Stimulated activated CD4-positive, alpha-beta T cell treated with anti-CD3 and anti-CD28 coated beads, TNF-alpha, amount 100 ng/mL, for 24 hours (primary cell): Measurements from ENCODE around the gene PRDM16.
"Not testable (repeated sequence)": the region's sequence is repeated elsewhere in the genome, so short reads cannot be mapped to it uniquely, and the experiment has no call there.

ENCODE experiments used
- DNase-seq, 3 experiments: peaks; one replicate each; pipeline ENCODE4 v3.0.0-alpha.2; 2020; ENCODE audit warnings: low read depth in 3 of 3

The PRDM16 gene

GRCh38 chr1:3226701-3227350 is 157.8 kb downstream of the PRDM16 start:
- no peak for DNase-seq

- no peak for DNase-seq
Measured at GRCh38 chr1:3227351-3227704, 158.3 kb downstream of the PRDM16 start.

- no peak for DNase-seq
Measured at GRCh38 chr1:3227893-3228292, 158.9 kb downstream of the PRDM16 start.

DNA sequence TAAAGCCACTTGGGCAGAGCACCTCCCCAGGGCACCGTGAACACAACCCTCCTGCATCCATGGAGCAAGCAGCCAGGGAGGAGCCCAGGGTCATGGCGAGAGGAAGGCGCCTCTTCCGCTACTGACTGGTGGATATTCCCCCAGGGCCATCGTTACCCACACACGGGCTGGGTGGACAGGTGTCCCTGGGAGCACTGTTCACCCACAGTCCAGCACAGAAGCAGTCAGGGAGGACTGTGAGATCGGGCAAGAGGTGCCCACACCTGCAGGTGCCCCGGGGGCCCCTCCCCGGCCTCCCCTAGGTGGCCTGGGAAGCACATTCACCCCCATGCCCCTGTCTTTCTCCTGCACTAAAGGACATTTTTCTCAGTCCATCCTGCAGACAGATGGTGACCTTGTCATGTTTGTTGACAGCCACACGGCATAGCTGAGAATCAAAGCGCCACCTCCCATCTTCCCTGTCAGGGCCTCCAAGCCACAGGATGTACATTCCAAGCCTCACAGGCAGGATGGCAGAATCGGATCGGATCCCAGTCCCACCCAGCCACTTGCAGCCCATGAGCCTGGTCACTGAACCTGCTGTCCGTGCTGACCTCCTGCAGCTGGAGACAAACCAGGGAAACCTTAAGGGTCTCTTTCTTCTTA is 160.2 kb downstream of the PRDM16 start:
- DNase-seq, result no peak

GRCh38 chr1:3230553-3230952 is 161.6 kb downstream of the PRDM16 start:
- no peak for DNase-seq

GRCh38 chr1:3231245-3231644 is 162.2 kb downstream of the PRDM16 start:
- no peak for DNase-seq

GRCh38 chr1:3231826-3232225 is 162.8 kb downstream of the PRDM16 start:
- DNase-seq, result no peak

DNA sequence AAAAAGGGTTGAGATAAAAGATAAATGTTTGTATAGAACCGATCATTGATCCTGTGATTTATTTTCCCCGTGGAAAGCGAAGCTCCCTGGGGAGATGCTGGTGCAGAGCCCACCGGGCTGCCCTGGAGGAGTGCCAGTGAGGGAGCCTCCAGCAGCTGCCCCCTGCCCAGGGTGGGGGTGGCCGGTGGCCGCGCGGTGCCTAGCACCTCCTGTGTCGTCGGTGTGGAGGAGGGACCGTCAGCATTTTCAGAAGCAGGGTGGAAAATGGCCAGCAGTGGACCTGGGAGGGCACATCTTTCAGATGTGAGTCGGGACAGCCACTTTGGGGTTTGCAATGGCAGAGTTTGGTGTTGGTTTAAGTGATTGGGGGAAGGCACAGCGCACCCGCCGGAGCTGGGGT is 164.0 kb downstream of the PRDM16 start:
- DNase-seq, result no peak

- no peak for DNase-seq
Measured at GRCh38 chr1:3233551-3233950, 164.5 kb downstream of the PRDM16 start.

GRCh38 chr1:3234281-3234680 is 165.3 kb downstream of the PRDM16 start:
- no peak for DNase-seq

DNA sequence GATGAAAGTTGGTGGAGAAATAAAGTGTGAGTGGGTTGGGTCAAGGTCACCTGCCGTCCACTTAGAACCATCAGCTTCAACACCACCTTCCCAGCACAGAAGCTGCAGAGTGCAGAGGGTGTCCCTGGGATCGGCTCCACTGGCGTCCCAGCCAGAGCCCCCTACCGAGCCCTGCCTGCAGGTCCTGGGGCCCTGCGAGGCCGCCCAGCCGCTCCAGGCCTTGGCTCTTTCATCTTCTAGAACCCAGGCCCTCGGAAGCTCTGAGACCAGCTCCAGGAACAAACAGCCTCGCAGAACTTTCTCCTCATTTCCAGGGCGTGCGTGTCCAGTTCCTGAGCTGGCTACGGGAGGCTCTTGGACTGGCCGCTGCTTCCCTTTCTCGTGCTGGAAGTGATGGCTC is 166.0 kb downstream of the PRDM16 start:
- no peak for DNase-seq

DNA sequence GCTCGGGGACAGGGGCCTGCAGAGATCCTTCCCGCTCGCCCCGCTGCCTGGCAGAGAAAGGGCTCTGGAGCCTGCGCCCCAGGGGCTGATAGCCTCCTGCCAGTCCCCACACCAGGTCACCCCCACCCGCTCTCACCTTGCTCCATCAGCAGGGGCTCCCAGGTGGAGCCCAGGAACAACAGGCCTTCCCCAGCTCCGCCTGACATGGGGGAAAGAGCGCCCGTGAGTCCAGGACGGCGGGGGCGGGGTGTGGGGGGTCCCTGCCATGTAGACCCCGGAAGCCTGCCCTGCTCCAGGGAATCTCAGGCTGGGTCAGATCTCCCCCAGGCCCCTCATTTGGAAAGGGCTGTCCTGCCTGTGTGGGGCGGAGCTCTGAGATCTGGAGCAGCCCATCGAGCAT is 166.5 kb downstream of the PRDM16 start:
- no peak for DNase-seq

DNA sequence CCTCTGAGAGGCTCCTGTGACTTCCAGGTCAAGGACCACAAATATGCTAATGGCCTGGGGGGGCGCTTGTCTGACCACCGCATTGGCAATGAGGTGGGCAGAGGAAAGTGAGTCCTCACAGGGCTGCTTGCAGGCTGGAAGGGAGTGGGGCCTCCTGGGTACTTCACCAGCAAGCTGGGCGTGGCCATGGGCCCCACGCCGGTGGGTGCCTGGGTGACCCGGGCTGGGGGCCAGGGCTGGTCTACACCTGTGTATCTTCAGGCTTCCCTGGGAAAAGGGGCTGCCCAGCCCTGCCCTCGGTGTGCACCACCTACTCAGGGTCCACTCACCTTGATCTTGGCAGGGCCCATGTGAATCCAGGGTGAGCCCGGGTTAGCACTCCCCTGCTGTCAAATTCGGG is 167.4 kb downstream of the PRDM16 start:
- DNase-seq, result no peak

DNA sequence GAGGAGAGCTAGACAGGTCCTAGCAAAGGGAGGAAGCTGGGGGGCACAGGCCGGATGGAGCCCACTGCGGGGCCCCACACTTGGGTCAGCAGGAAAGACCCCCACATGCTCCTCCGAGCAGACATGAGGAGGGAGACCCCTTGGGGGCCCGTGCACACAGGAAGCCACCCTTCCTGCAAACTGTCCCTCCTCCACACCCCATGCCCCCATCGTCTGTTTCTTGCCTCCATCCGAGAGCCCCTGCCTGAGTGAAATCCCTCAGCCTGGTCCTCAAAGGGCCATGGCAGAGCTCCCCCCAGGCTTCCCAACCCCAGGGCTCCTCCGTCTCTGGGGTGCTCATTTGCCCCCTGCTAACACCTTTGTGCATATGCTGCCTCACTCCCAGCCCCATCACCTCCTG is 168.0 kb downstream of the PRDM16 start:
- no peak for DNase-seq

- DNase-seq, result no peak
Measured at GRCh38 chr1:3237570-3237969, 168.6 kb downstream of the PRDM16 start.

- no peak for DNase-seq
Measured at GRCh38 chr1:3237994-3238702, 169.1 kb downstream of the PRDM16 start.

DNA sequence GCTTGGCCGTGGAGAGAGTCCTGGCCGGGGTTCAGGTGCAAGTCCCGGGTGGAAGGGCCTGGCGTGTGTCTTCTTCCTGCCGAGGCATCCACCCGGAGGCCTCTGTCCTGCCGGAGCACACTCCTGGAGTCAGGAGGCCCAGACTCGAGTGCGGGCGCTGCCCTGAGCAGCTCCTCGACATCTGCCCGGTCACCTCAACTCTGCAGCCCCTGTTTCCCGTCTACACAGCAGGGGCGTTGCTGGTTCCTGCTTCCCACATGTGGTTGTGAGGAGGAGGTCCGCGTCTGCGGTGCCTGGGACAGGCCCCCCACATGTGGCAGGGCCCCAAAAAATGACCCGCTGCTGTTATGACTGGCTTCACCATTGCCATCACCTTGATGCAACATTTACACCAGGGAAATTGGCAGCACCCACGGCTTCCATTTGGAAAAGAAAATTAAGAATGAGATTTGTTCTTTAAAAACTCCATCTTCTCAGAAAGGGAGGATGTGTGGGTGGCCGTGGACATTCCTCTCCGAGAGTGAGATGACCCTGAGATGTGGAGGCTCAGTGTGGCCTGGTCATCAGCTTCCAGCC is 169.8 kb downstream of the PRDM16 start:
- DNase-seq, result no peak

- DNase-seq, result not testable (repeated sequence)
Measured at GRCh38 chr1:3239991-3240390, 171.0 kb downstream of the PRDM16 start.

GRCh38 chr1:3240524-3241235 is 171.7 kb downstream of the PRDM16 start:
- DNase-seq, result no peak

GRCh38 chr1:3241236-3241550 is 172.2 kb downstream of the PRDM16 start:
- DNase-seq, result no peak

GRCh38 chr1:3241673-3242407 is 172.8 kb downstream of the PRDM16 start:
- DNase-seq, result no peak
